ENCODE data around the gene CFAP410. TPM values are rescaled to one million over a fixed set of nuclear protein-coding genes. Genes with fewer than 3 reads are reported as not detected.

CFAP410 gene
- total and polyA plus RNA-seq, 2 of the 4 experiments (the other 2 are of a cell fraction): 3.8 to 10.3 TPM

GRCh38 chr21:44286716-44287632, 52.2 kb downstream of the CFAP410 start (continued):
- no peak for TF ChIP-seq USF2 (IDR thresholded peaks at IDR 0.05; ENCODE audit: low read depth, low read length)

- H4K5ac ChIP-seq (ENCODE audit: low read depth, low read length): no peak overlapping the region
- peak overlapping the region; percentile 81 for H2AK9ac ChIP-seq (replicated peaks; ENCODE audit: low read depth, low read length, poor library complexity)
- WGBS, 2 experiments (ENCODE audit: extremely low coverage in 2 of 2, insufficient read length in 1 of 2): 51% methylated on average over 5 of the region's 21 CpGs; no CpG with 5 or more reads in 1 of the 2 experiments
- H3K4me2 ChIP-seq (ENCODE audit: low read depth, low read length): no peak overlapping the region
- no peak overlapping the region for H2AK5ac ChIP-seq (ENCODE audit: low read depth, low read length)
- H3K9me3 ChIP-seq (ENCODE audit: control insufficient read depth, insufficient read depth, low read length): no peaks in the 10 kb centered on the region
- no TSS peak for BruUV-seq (replicated peaks)
- H3K27ac ChIP-seq (ENCODE audit: insufficient read depth, low read length): no peak overlapping the region
- H2BK15ac ChIP-seq (ENCODE audit: low read depth, low read length): no peak overlapping the region
- H4K20me1 ChIP-seq (ENCODE audit: insufficient read depth, low read length): no peaks in the 10 kb centered on the region
- intact Hi-C loops (cut with micrococcal nuclease) (no loop called here), in situ Hi-C loops (cut with MboI; ENCODE audit: low sequenced_read_pairs) (no loop called here), dilution Hi-C loops (cut with HindIII; ENCODE audit: low sequenced_read_pairs, unreplicated experiment) (no loop called here)
- H4K91ac ChIP-seq (ENCODE audit: insufficient read depth, low read depth, low read length): no peak overlapping the region
- peaks cover 4% of the 10 kb centered on the region; the same call in 1 of the 2 replicates for H3K4me1 ChIP-seq (ENCODE audit: control insufficient read depth, insufficient read depth, low read length)
- H3K4ac ChIP-seq (ENCODE audit: low read depth, low read length): no peak overlapping the region
- no peak overlapping the region for H2AFZ ChIP-seq (replicated peaks; ENCODE audit: low read length, poor library complexity)
- DNase-seq (no peak), ATAC-seq (ENCODE audit: low read depth) (no peak)
- H3K36me3 ChIP-seq (ENCODE audit: control insufficient read depth, insufficient read depth, low read length): no peaks in the 10 kb centered on the region
- H3K18ac ChIP-seq (ENCODE audit: low read depth, low read length): no peak overlapping the region
- H2BK20ac ChIP-seq (ENCODE audit: low read depth, low read length): no peak overlapping the region
- H3K56ac ChIP-seq (ENCODE audit: extremely low read depth, insufficient read depth, low read length): no peak overlapping the region
- H2BK120ac ChIP-seq (ENCODE audit: low read depth, low read length): no peak overlapping the region
- H3K9ac ChIP-seq (ENCODE audit: low read depth, low read length): no peak overlapping the region
- H3K9me1 ChIP-seq (ENCODE audit: insufficient read depth, low read length): no peaks in the 10 kb centered on the region
- no peaks in the 10 kb centered on the region for H3K79me1 ChIP-seq (ENCODE audit: low read depth in 1 of 2, low read length in 2 of 2)
- no peak overlapping the region for H3K14ac ChIP-seq (replicated peaks; ENCODE audit: low read depth, low read length)
- ChIA-PET POLR2A (ENCODE audit: unreplicated experiment) (no interaction called here), CTCF (no interaction called here)
- no peak overlapping the region for H2BK5ac ChIP-seq (ENCODE audit: low read depth, low read length, poor library complexity, severe bottlenecking)
- no peak overlapping the region for H3K23ac ChIP-seq (ENCODE audit: low read depth, low read length)
- no peak overlapping the region for H3K4me3 ChIP-seq (ENCODE audit: insufficient read depth, low read depth, low read length)
- H3K27me3 ChIP-seq (ENCODE audit: control insufficient read depth, insufficient read depth, low read length): peaks cover 32% of the 10 kb centered on the region; the same call in 1 of the 2 replicates
- TF ChIP-seq RFX5 (IDR thresholded peaks at IDR 0.05; ENCODE audit: low read depth, low read length): no peak
- TF ChIP-seq BHLHE40 (IDR thresholded peaks at IDR 0.05; ENCODE audit: low read depth, low read length): no peak
- no peak for TF ChIP-seq ELK1 (IDR thresholded peaks at IDR 0.05; ENCODE audit: borderline replicate concordance, low read depth, low read length)
- no peak for TF ChIP-seq USF2 (IDR thresholded peaks at IDR 0.05; ENCODE audit: low read depth, low read length)
- no peak for TF ChIP-seq CHD1 (IDR thresholded peaks at IDR 0.05; ENCODE audit: low read depth, low read length)
- no peak for TF ChIP-seq MAFK (IDR thresholded peaks at IDR 0.05; ENCODE audit: low read depth, low read length)
- TF ChIP-seq RAD21 (IDR thresholded peaks at IDR 0.05; ENCODE audit: low read length): no peak
- no peak overlapping the region for H4K8ac ChIP-seq (ENCODE audit: low read depth in 2 of 2, low read length in 2 of 2)
Measured at GRCh38 chr21:44286086-44286715, 53.0 kb downstream of the CFAP410 start.
